Esophagus squamous epithelium (tissue), 5 donors: ENCODE measurements around the gene IL12B. TPM values are rescaled to one million over a fixed set of nuclear protein-coding genes. Genes with fewer than 3 reads are reported as not detected.
"Not testable (repeated sequence)": the region's sequence is repeated elsewhere in the genome, so short reads cannot be mapped to it uniquely, and the experiment has no call there.

ENCODE experiments used
- DNase-seq: peaks from one replicate; lab custom pipeline; 2025; lab: John Stamatoyannopoulos, UW
- H3K27ac ChIP-seq, 4 donors: fragments of 200-600 bp; sonication (generic); one replicate each; pipeline ENCODE4 v1.5.1; 2016 to 2019; ENCODE audit warnings: mild to moderate bottlenecking in 1 of 4
- H3K27me3 ChIP-seq, 4 donors: fragments of 200-600 bp; sonication (generic); 1 replicate in 3 of 4; 2 replicates in 1 of 4; pipeline versions ENCODE4 v1.5.1 to v1.6.0; 2017 to 2021; ENCODE audit warnings: antibody characterized with exemption in 1 of 4
- H3K36me3 ChIP-seq, 3 donors: fragments of 200-600 bp; sonication (generic); one replicate each; pipeline ENCODE4 v1.5.1; 2016 to 2019
- H3K4me1 ChIP-seq, 3 donors: fragments of 200-600 bp; sonication (generic); one replicate each; pipeline ENCODE4 v1.5.1; 2017 to 2019
- H3K4me3 ChIP-seq, 4 donors: fragments of 200-600 bp; sonication (generic); 1 replicate in 3 of 4; 2 replicates in 1 of 4; pipeline ENCODE4 v1.5.1; 2016 to 2019; ENCODE audit warnings: mild to moderate bottlenecking in 2 of 4, moderate library complexity in 1 of 4
- H3K9me3 ChIP-seq, 3 donors: fragments of 200-600 bp; sonication (generic); one replicate each; pipeline ENCODE4 v1.5.1; 2016 to 2019
- CTCF ChIP-seq, 6 experiments: fragments of 450-650 bp in 4 of 6; fragments of 200-600 bp in 2 of 6; sonication (generic) in 2 of 6; IDR thresholded peaks; one replicate each; pipeline ENCODE4 v1.5.1; 2016 to 2019; ENCODE audit warnings: antibody characterized with exemption in 6 of 6, mild to moderate bottlenecking in 4 of 6, moderate library complexity in 4 of 6
- POLR2A ChIP-seq, 4 donors: fragments of 450-650 bp; IDR thresholded peaks; one replicate each; pipeline ENCODE4 v1.6.1; 2017; ENCODE audit warnings: antibody characterized with exemption in 4 of 4, mild to moderate bottlenecking in 4 of 4, moderate library complexity in 3 of 4
- WGBS, 2 donors: methylation state at CpG; one replicate each; pipeline ENCODE4 v1.1.5; 2018; 5-methylcytosine and 5-hydroxymethylcytosine counted together
- intact Hi-C: fragments of 100-400 bp; cut with DNase I; formaldehyde crosslinking; loops from one replicate; pipeline ENCODE4 v1.15.0; 2022
- total RNA-seq, 4 donors: library from RNA; depleted of rRNA; stranded (reverse); fragments of >200 nt; gene quantifications; one replicate each; pipeline ENCODE4 v1.1.0, GENCODE V29; 2016
- donor health status: DM: yes; HTN: yes; CAD: no.

The IL12B gene
- total RNA-seq, 4 donors from 2014 or later = not detected

DNA sequence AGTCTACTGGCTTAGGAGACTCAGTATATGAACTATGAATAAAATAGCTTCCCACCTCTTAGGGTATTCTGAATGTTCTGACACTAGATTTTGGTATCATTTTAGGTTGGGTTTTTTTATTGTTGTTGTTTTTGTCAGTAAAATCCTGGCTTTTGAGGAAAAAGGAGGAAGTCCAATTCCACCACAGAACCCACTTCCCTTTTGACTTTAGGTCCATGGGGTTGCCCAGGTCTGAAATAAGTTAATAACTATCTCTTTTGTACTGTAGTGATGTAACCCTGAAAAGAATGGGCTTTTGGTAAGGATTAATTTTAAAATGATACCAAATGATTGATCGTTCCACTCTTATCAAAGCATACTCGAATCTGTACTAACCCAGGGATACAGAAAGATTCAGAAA, 29.1 kb upstream of the IL12B start:
- DNase-seq = no peak
- WGBS, 2 donors = 73 to 82% methylated on average over 2 of the region's 2 CpGs
- H3K36me3 ChIP-seq = no peaks in the 10 kb centered on the region
- H3K4me1 ChIP-seq = no peaks in the 10 kb centered on the region
- no peaks in the 10 kb centered on the region for H3K9me3 ChIP-seq
- H3K27me3 ChIP-seq = no peaks in the 10 kb centered on the region
- TF ChIP-seq POLR2A (IDR thresholded peaks at IDR 0.05) (no peak), CTCF (IDR thresholded peaks at IDR 0.05) (no peak)
- no peak overlapping the region for H3K27ac ChIP-seq
- intact Hi-C loops = no loop called here
- no peak overlapping the region for H3K4me3 ChIP-seq

GRCh38 chr5:159353661-159354252, 23.5 kb upstream of the IL12B start:
- WGBS, 2 donors = 32 to 34% methylated on average over 4 of the region's 4 CpGs
- no peak for TF ChIP-seq POLR2A (IDR thresholded peaks at IDR 0.05)
- DNase-seq = no peak

GRCh38 chr5:159350644-159351043, 20.4 kb upstream of the IL12B start:
- H3K9me3 ChIP-seq, H3K27me3 ChIP-seq, H3K27ac ChIP-seq, H3K4me3 ChIP-seq, DNase-seq, H3K4me1 ChIP-seq, H3K36me3 ChIP-seq, intact Hi-C loops: not testable (repeated sequence)

More at GRCh38 chr5:159353661-159354252, 23.5 kb upstream of the IL12B start:
- Histone ChIP-seq H3K27ac (no peak overlapping the region), H3K27me3 (no peaks in the 10 kb centered on the region), H3K4me1 (no peaks in the 10 kb centered on the region), H3K4me3 (no peak overlapping the region), H3K36me3 (no peaks in the 10 kb centered on the region), H3K9me3 (no peaks in the 10 kb centered on the region)
- intact Hi-C loops = no loop called here

GRCh38 chr5:159350216-159350615, 19.9 kb upstream of the IL12B start:
- H3K36me3 ChIP-seq, H3K4me1 ChIP-seq, H3K4me3 ChIP-seq, H3K9me3 ChIP-seq, DNase-seq, H3K27me3 ChIP-seq, intact Hi-C loops, H3K27ac ChIP-seq: not testable (repeated sequence)
- 50 to 78% methylated on average over 2 of the region's 2 CpGs for WGBS, 2 donors

GRCh38 chr5:159345861-159346260, 15.6 kb upstream of the IL12B start:
- Histone ChIP-seq H3K9me3 (peaks cover 0 to 13% (median 0%) of the 10 kb centered on the region in 3 donors), H3K36me3 (no peaks in the 10 kb centered on the region), H3K27me3 (peaks cover 0 to 4% (median 0%) of the 10 kb centered on the region in 4 donors), H3K27ac (no peak overlapping the region), H3K4me1 (peaks cover 0 to 15% (median 5%) of the 10 kb centered on the region in 3 donors), H3K4me3 (no peak overlapping the region)
- DNase-seq = no peak
- WGBS, 2 donors = 83 to 86% methylated on average over 4 of the region's 4 CpGs
- intact Hi-C loops = no loop called here
- TF ChIP-seq CTCF (IDR thresholded peaks at IDR 0.05) (no peak), POLR2A (IDR thresholded peaks at IDR 0.05) (no peak)

DNA sequence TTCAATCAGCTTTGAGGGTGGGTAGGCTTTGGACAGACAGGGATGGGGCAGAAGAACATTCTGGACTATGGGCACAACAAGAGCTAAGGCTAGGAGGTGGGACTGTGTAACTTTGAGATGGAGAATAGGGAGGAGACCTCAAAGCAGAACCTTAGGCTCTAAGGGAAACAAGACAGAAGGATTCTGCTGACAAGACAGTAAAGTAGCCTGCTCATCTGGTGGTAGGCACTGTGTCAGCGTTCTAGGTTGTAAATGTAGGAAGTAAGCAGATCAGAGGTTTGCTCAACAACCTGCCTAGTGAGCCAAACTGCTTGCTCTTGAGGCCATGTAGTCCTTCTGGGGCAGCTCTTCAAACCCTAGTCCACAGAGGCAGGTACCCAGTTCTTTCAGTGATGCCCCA, 15.0 kb upstream of the IL12B start:
- Histone ChIP-seq H3K36me3 (no peaks in the 10 kb centered on the region), H3K27me3 (peaks cover 0 to 4% (median 0%) of the 10 kb centered on the region in 4 donors), H3K4me1 (peaks cover 0 to 18% (median 5%) of the 10 kb centered on the region in 3 donors), H3K27ac (no peak overlapping the region), H3K9me3 (peaks cover 0 to 13% (median 0%) of the 10 kb centered on the region in 3 donors), H3K4me3 (no peak overlapping the region)
- no peak for DNase-seq
- intact Hi-C loops = no loop called here
- TF ChIP-seq CTCF (IDR thresholded peaks at IDR 0.05) (no peak), POLR2A (IDR thresholded peaks at IDR 0.05) (no peak)
- WGBS, 2 donors = 0% methylated on average over 1 of the region's 1 CpG
